Left ventricle myocardium superior (tissue), 1 donor: ENCODE results near the gene IL9. TPM values are rescaled to one million over a fixed set of nuclear protein-coding genes. Genes with fewer than 3 reads are reported as not detected.

Experiments used
- ATAC-seq: fragments of 200-7000 bp; cut with Tn5 transposase; one replicate; pipeline ENCODE4 v1.9.1; 2020; ENCODE audit warnings: mild to moderate bottlenecking, moderate library complexity
- DNase-seq: peaks from one replicate; pipeline ENCODE4 v3.0.0-alpha.2; 2020
- intact Hi-C: fragments of 100-400 bp; cut with micrococcal nuclease; formaldehyde crosslinking; loops from one replicate; pipeline ENCODE4 v1.11.0; 2022
- total RNA-seq: library from RNA; stranded (reverse); fragmentation: NEBNext Ultra II Directional; extraction: Animal tissue kit (Norgen Biotek cat#: 25700); gene quantifications from one replicate; pipeline ENCODE4 v1.2.1, GENCODE V29; 2021
- donor health status: DM: no; HTN: yes; CAD: no; lungs with severe emphysema.

Gene IL9
- total RNA-seq, 1 donor from 2014 or later = not detected

- intact Hi-C loops = no loop called here
- no peak for DNase-seq
- ATAC-seq = no peak
Measured at GRCh38 chr5:135898651-135899050, 3.0 kb upstream of the IL9 start.

- ATAC-seq = no peak
- intact Hi-C loops = no loop called here
- no peak for DNase-seq
Measured at GRCh38 chr5:135894789-135895188, 852 bp downstream of the IL9 start.

DNA sequence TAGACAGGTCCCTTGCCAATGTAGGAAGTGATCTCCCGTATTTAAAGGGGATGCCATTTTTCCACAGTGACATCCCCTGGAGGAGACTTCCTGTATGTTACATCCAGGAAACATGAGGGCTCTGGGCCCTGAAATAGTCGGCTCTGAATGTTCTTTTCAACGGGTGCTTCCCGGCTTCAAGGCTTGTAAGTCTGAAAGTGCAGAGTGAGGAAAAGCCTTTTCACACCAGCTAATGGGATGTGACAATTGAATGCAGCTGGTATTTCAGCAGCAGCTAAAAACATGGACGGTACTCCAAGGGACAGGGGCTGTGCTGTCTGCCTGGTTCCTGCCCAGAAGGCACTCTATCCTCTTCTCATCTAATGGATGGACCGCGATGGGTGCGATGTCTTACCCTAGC is 1.4 kb downstream of the IL9 start:
- no peak for DNase-seq
- intact Hi-C loops = no loop called here
- ATAC-seq = no peak

- DNase-seq (no peak), ATAC-seq (no peak)
- intact Hi-C loops = no loop called here
Measured at GRCh38 chr5:135891791-135892190, 3.9 kb downstream of the IL9 start.

DNA sequence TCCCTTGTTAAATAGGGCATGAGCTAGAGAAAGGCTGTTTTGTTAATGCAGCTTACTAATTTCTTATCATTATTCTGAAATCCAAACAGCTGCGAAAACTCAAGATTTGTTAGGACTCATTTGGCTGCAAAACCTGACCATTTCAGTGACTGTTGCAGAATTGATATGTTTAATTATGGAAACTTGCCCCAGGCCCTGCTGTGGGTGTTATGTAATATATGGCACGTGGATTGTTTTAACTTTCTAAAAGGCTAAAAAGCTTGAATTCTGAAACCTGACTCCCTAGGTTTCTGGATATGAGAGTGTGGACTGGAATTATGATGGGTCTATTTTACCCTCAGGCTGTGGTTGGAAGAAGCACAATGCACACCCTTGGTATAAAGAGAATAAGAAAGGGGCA is 4.4 kb downstream of the IL9 start:
- no peak for ATAC-seq
- no peak for DNase-seq

DNA sequence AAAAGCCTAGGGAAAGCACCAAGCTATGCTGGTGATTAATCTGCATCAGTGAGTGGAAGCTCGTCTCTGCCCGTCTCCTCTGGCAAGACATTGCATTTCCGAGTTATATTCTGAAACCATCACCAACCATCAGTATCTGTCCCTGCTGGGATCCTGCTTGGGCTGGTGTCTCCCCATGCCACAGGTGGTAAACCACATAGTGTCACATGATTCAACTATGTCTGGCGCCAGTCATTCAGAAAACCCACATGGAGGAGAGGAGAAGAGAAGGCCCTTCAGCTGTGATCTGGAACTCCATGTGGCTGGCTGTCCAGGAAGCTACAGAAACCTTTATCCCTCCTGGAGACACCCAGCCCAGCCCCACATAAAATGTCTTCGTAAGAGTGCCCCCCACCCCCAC is 4.8 kb downstream of the IL9 start:
- intact Hi-C loops = no loop called here
- DNase-seq = no peak
- no peak for ATAC-seq

More for the DNA sequence above, 4.4 kb downstream of the IL9 start:
- intact Hi-C loops = no loop called here

- intact Hi-C loops = no loop called here
- DNase-seq = no peak
- ATAC-seq = peak; percentile 75
Measured at GRCh38 chr5:135890296-135890695, 5.3 kb downstream of the IL9 start.

DNA sequence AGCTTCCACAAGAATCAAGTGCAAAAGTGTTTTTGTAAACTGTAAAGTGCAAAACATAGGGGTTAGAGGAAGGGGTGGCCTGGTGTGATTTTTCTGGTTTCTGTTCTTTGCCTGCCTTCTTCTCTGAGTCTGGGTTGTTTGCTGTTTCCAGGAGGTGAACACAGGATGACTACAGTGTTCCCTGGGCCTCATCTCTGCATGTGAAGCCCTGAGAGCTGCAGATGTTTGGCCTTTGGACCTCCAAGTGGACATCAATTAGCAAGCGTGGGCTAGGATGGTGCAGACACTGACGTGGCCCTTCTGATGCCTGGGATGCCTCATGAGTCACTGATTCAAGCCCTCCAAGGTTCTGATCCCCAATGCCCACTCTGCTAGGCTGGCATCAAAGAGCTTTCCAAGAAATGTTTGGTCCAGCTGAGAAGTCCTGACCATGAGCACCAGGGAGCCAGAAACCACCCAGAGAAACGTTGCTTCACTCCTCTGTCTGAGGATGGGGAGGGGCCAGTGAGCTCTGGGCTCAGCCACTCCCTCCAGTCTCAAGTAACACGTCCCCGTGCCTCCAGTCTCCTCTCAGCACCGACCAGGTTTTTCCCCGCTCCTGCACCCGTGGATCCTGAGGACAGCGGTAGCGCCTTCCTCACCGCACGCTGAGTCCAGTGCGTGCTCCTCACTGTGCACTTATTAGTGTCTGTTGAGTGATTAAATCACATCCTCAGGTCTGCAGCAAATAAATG is 7.6 kb downstream of the IL9 start:
- ATAC-seq (peak; percentile 32), DNase-seq (no peak)
- intact Hi-C loops = loop anchor here (5.0 kb wide), 1 partner anchor 324 kb away; no protein-coding TSS in a partner anchor

- peak; percentile 87 for ATAC-seq
- intact Hi-C loops = loop anchor here (5.0 kb wide), 1 partner anchor 325 kb away; no protein-coding TSS in a partner anchor
- DNase-seq = peak; percentile 41
Measured at GRCh38 chr5:135887447-135887864, 8.2 kb downstream of the IL9 start.

- DNase-seq (no peak), ATAC-seq (no peak)
- intact Hi-C loops = loop anchor here (5.0 kb wide), 1 partner anchor 326 kb away; no protein-coding TSS in a partner anchor
Measured at GRCh38 chr5:135886136-135886535, 9.5 kb downstream of the IL9 start.

DNA sequence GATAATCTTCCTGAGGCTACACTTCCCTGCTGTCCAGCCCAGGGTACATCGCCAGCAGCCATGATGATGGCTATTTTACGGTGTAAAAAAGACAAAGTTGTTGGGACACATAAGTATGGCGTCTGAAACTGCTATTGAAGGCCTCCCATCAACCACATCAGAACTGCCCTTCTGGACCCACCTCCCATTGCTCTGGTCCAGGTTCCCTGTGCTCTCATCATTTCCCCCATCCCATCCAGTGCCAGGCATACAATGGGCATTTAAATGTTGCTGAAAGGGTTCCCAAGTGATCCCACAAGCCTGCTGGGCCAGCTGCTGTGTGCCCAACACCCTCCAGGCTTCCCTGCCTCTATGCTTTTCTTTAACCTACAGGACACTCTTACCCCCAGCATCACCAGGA is 10.6 kb downstream of the IL9 start:
- DNase-seq = no peak
- intact Hi-C loops = loop anchor here (5.0 kb wide), 1 partner anchor 327 kb away; no protein-coding TSS in a partner anchor
- no peak for ATAC-seq

DNA sequence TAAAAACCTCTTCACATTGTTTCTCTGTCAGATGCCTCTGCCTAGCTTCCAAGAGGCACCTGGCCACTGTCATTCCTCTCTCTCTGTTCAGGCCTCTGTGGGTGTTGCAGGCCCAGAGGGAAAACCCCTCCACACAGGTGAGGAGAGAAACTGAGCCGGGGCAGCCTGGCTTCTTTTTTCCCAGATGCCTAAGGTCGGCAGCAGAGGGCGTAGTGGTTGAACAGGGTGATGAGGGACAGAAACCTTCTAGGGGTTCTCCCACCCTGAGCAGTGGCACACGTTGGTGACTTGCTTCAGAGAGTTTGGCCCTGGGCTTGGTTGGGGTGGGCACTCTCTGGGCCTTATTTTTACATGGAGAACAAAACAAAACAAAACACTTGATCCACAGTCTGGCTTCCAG is 12.2 kb downstream of the IL9 start:
- DNase-seq (no peak), ATAC-seq (no peak)
- intact Hi-C loops = no loop called here

- ATAC-seq (no peak), DNase-seq (no peak)
- intact Hi-C loops = no loop called here
Measured at GRCh38 chr5:135883026-135883425, 12.6 kb downstream of the IL9 start.

- DNase-seq (no peak), ATAC-seq (no peak)
- intact Hi-C loops = no loop called here
Measured at GRCh38 chr5:135881819-135882218, 13.8 kb downstream of the IL9 start.

DNA sequence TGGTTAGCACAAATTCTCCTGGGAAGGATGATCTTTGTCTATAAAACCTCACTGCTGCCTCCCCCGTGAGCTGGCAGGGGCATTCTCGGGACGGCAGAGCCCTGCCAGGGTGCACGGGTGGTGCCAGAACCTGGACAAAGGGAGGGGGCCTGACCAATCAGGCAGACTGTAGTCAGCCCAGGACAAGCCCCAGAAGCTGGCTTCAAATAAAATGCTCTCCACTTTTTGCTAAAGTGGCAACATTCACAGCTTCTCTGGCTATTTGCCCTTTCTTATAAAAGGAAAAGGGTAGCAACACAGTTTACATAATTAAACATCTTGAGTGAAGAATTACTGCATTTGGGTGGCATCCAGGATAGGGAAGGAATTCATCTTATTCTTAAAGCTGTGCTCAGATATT is 14.4 kb downstream of the IL9 start:
- no peak for ATAC-seq
- no peak for DNase-seq
- intact Hi-C loops = no loop called here

GRCh38 chr5:135880801-135881200 is 14.8 kb downstream of the IL9 start:
- intact Hi-C loops = no loop called here
- DNase-seq (no peak), ATAC-seq (no peak)

- DNase-seq (no peak), ATAC-seq (no peak)
- intact Hi-C loops = no loop called here
Measured at GRCh38 chr5:135880278-135880677, 15.4 kb downstream of the IL9 start.

GRCh38 chr5:135879591-135879990 is 16.1 kb downstream of the IL9 start:
- DNase-seq (no peak), ATAC-seq (no peak)
- intact Hi-C loops = no loop called here

- intact Hi-C loops = no loop called here
- DNase-seq = no peak
- ATAC-seq = peak; percentile 30
Measured at GRCh38 chr5:135878156-135878620, 17.5 kb downstream of the IL9 start.

DNA sequence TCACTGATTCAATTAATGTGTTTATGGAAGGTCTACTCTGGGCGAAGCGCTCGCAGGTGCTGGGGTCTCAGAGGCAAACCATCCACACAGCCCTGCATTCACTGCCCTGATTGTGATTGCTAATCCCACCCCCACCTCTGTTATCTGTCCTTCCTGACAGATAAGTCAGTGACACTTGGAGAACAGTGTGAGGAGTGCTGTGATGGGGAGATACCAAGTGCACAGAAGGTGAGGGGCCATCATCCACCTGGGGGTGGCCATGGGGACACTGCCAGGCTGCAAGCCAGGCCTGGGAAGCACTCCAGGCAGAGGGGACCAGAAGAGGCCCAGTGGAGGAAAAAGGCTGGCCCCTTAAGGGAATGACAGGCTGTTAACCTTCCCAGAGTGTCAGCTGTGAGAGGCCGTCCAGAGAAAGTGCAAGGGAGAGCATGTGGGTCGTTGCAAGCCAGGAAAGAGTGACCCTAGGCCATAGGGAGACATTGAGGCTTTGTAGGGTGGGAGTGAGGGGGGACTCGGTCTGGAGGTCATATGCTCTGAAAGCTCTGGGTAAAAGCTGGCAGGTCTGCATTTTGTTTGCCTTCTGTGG is 18.0 kb downstream of the IL9 start:
- ATAC-seq = no peak
- intact Hi-C loops = no loop called here
- DNase-seq = no peak

DNA sequence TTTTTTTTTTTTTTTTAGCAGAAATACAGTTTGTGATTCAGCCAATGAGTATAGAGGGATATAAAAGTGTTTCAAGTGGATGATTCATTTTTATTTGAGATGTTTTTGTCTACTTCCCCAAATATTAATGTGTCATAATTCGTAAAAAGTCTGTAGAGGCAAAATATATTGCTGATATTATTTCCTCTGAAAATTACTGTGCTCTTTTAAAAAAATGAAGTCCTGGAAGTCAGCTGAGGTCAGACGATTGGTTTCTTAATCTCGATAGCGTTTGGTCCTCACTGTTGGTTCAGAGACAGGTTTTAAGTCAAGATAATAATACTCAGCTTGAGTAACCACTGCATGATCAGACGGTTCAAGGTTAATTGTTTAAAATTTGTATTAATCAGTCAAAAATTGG is 19.5 kb downstream of the IL9 start:
- intact Hi-C loops = no loop called here
- ATAC-seq (no peak), DNase-seq (no peak)
